Parathyroid adenoma (tissue), 2 donors: Measurements from ENCODE around the gene INTS14.

ENCODE experiments used
- H2AFZ ChIP-seq: fragments of 300-600 bp; sonication (generic); one replicate; pipeline ENCODE4 v1.7.0; 2017; ENCODE audit warnings: antibody characterized with exemption, mild to moderate bottlenecking
- H3K27ac ChIP-seq: fragments of 300-600 bp; sonication (generic); one replicate; pipeline ENCODE4 v1.7.0; 2017
- H3K27me3 ChIP-seq: fragments of 300-600 bp; sonication (generic); one replicate; pipeline ENCODE4 v1.7.0; 2017; ENCODE audit warnings: low read length; ENCODE audit not compliant: control insufficient read depth, insufficient read depth
- H3K36me3 ChIP-seq: fragments of 300-600 bp; sonication (generic); one replicate; pipeline ENCODE4 v1.7.0; 2017; ENCODE audit warnings: low read length; ENCODE audit not compliant: control insufficient read depth, insufficient read depth
- H3K4me1 ChIP-seq: fragments of 300-600 bp; sonication (generic); one replicate; pipeline ENCODE4 v1.7.0; 2017; ENCODE audit warnings: control low read depth
- H3K4me2 ChIP-seq: fragments of 300-600 bp; sonication (generic); one replicate; pipeline ENCODE4 v1.7.0; 2017; ENCODE audit warnings: low read length
- H3K4me3 ChIP-seq: fragments of 300-600 bp; sonication (generic); one replicate; pipeline ENCODE4 v1.7.0; 2017; ENCODE audit warnings: low read depth, low read length
- H3K79me2 ChIP-seq: fragments of 300-600 bp; sonication (generic); one replicate; pipeline ENCODE4 v1.7.0; 2017; ENCODE audit warnings: control low read depth
- H3K9ac ChIP-seq: fragments of 300-600 bp; sonication (generic); one replicate; pipeline ENCODE4 v1.7.0; 2017; ENCODE audit warnings: mild to moderate bottlenecking
- H3K9me3 ChIP-seq: fragments of 300-600 bp; sonication (generic); one replicate; pipeline ENCODE4 v1.7.0; 2017; ENCODE audit warnings: low read length; ENCODE audit not compliant: control insufficient read depth
- TF ChIP-seq, protein P1 (sequence below): fragments of 300-600 bp; sonication (generic); IDR thresholded peaks from one replicate; pipeline ENCODE4 v1.7.0; 2017; ENCODE audit warnings: antibody characterized with exemption, mild to moderate bottlenecking
- donor health status: primary hyperparathyroidism.

Gene INTS14

DNA sequence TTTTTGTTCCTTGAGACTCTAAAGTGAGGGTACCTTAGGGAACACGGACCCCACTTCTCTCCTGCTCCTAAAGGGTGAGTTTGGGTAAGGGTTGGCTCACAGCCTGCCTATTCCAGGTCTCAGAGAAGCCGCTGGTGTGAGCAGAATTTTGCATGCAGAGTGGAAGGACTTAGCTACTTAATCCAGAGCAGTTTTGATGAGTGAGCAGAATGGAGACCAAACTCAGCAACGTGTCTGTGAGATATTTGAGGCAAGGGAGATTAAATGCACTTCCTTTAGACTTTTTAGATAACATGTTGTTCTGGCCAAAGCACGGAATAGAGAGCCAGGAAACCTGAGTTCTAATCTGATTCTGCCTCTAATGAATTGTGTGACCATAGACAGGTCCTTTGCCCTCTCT lies 15.9 kb upstream of the INTS14 start:
- Histone ChIP-seq H3K4me2 (no peak overlapping the region), H3K4me3 (no peak overlapping the region), H3K79me2 (no peaks in the 10 kb centered on the region), H3K4me1 (no peaks in the 10 kb centered on the region), H3K9me3 (no peaks in the 10 kb centered on the region), H2AFZ (no peak overlapping the region), H3K27me3 (no peaks in the 10 kb centered on the region), H3K27ac (no peak overlapping the region), H3K9ac (no peak overlapping the region), H3K36me3 (no peaks in the 10 kb centered on the region)
- TF ChIP-seq, protein P1, sequence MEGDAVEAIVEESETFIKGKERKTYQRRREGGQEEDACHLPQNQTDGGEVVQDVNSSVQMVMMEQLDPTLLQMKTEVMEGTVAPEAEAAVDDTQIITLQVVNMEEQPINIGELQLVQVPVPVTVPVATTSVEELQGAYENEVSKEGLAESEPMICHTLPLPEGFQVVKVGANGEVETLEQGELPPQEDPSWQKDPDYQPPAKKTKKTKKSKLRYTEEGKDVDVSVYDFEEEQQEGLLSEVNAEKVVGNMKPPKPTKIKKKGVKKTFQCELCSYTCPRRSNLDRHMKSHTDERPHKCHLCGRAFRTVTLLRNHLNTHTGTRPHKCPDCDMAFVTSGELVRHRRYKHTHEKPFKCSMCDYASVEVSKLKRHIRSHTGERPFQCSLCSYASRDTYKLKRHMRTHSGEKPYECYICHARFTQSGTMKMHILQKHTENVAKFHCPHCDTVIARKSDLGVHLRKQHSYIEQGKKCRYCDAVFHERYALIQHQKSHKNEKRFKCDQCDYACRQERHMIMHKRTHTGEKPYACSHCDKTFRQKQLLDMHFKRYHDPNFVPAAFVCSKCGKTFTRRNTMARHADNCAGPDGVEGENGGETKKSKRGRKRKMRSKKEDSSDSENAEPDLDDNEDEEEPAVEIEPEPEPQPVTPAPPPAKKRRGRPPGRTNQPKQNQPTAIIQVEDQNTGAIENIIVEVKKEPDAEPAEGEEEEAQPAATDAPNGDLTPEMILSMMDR = no peak

DNA sequence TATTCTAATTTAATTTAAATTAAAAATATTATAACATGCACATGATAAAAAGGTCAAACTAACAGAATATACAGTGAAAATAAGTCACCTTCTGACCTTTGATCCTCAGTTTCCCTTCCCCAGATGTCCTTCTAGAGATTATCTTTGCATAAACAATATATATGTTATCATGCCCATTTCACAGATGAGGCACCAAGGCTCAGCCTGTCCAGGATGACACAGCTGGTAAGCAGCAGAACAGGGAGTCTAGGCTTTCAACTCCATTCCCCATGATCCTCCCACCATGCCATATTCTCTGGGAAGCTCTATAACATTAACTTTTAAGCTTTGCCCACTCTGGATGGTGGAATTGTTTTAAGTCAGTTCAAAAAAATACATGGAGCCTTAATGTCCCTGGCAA lies 12.2 kb upstream of the INTS14 start:
- Histone ChIP-seq H3K27me3 (no peaks in the 10 kb centered on the region), H3K36me3 (no peaks in the 10 kb centered on the region), H3K4me2 (no peak overlapping the region), H3K27ac (no peak overlapping the region), H3K4me1 (no peaks in the 10 kb centered on the region), H3K9me3 (no peaks in the 10 kb centered on the region), H3K4me3 (no peak overlapping the region), H2AFZ (no peak overlapping the region), H3K9ac (no peak overlapping the region), H3K79me2 (no peaks in the 10 kb centered on the region)
- TF ChIP-seq, protein P1 = no peak

DNA sequence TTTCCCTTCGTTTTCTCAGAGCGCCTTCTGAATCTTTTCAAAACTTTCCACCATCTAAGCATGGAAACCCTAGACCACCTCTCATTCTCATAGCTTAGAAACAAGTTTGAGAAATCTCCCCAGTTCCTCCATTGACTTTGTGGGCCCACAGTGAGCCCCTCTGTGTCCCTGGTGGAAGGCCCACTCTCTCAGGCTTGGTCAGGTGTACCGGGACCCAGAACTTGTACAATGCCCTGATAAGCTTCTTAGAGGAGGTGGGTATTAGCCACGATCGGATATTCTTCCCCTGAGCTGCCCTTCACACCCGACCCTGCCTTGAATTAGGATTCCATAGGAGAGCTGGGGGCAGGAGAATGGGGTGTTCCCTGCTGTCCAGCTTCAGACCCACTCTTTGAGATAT lies 10.7 kb upstream of the INTS14 start, which contains the start of gene SLC24A1:
SLC24A1 (plus strand) TSS at position 301 of the 400 bp plus-strand sequence. CDS start 2,143 bp downstream, outside the sequence.
- Histone ChIP-seq H3K27me3 (no peaks in the 10 kb centered on the region), H3K4me3 (no peak within 1 kb of the TSS), H3K9me3 (no peaks in the 10 kb centered on the region), H3K4me1 (no peaks in the 10 kb centered on the region), H3K4me2 (no peak within 1 kb of the TSS), H3K9ac (no peak within 1 kb of the TSS), H2AFZ (no peak within 1 kb of the TSS), H3K36me3 (no peaks in the 10 kb centered on the region), H3K79me2 (no peaks in the 10 kb centered on the region), H3K27ac (no peak within 1 kb of the TSS)
- TF ChIP-seq, protein P1 = no peak

DNA sequence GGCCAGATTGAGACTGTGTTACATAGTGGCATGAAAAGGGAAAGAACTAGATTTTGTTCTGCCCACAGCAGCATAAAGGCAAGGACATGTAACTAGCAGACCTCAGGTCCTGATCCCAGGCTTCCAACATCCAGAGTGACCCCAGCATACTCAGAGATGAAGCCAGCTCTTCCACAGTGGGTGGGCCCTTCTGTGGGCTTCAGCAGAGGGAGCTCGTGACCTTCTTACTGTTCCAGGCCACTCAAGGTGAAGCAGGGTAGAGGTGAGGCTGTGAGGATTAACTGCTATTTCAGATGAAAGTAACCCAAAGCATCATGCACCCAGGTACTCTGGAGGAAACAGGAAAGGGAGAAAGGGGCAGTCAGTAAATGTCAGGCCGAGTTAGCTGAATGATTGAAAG lies 9.9 kb upstream of the INTS14 start:
- TF ChIP-seq, protein P1 = no peak
- Histone ChIP-seq H3K4me1 (no peaks in the 10 kb centered on the region), H3K4me3 (no peak overlapping the region), H3K27ac (no peak overlapping the region), H3K36me3 (no peaks in the 10 kb centered on the region), H3K79me2 (no peaks in the 10 kb centered on the region), H3K9ac (no peak overlapping the region), H3K27me3 (no peaks in the 10 kb centered on the region), H3K9me3 (no peaks in the 10 kb centered on the region), H3K4me2 (no peak overlapping the region), H2AFZ (no peak overlapping the region)

DNA sequence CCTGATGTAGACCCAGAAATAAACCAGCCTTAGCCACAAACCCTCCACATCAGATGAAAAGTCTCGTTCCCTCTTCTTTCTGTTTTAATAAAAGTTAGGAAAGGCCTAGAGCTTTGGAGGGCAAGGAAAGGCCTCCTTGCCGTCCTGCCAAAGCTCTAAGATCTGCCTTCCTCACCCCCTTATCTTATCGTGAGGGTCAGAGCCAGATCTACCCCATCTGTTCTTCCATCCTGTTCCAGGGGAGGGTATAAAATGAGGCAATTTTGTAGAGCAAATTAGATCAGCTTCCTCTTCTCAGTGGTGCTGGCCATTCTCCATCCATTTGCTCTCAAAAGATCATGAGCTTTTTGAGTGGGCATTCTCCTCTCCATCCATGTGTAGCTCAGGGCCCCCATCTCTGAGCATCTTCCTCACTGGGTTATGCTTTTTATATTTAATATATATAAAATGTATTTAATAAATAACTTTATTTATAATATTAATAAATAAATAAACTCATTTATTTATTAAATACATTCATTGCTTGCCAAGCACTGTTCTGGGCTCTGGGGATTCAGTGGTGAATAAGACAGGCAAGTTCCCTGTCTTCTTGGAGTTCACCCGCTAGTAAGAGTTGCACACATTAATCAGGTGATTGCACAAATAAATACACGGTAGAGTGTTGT lies 8.8 kb upstream of the INTS14 start:
- Histone ChIP-seq H3K9ac (no peak overlapping the region), H2AFZ (no peak overlapping the region), H3K27ac (no peak overlapping the region), H3K4me2 (no peak overlapping the region), H3K36me3 (no peaks in the 10 kb centered on the region), H3K4me3 (no peak overlapping the region), H3K79me2 (no peaks in the 10 kb centered on the region), H3K27me3 (no peaks in the 10 kb centered on the region), H3K4me1 (no peaks in the 10 kb centered on the region), H3K9me3 (no peaks in the 10 kb centered on the region)
- TF ChIP-seq, protein P1 = no peak
